SU-DHL-6 (cell line): Measurements from ENCODE around the gene LRRC4C.

Experiments used
- H2AFZ ChIP-seq: fragments of 200-600 bp; sonication (generic); 2 replicates; pipeline ENCODE4 v1.6.1; 2014; ENCODE audit warnings: low read depth, mild to moderate bottlenecking, moderate library complexity, mixed read lengths, antibody characterized with exemption, low read length; ENCODE audit not compliant: severe bottlenecking
- H3F3A ChIP-seq: fragments of 200-600 bp; shearing (Covaris generic); 2 replicates; pipeline ENCODE4 v1.6.0; 2016; ENCODE audit warnings: antibody characterized with exemption, mild to moderate bottlenecking; ENCODE audit not compliant: insufficient read depth
- H3K27ac ChIP-seq: fragments of 200-600 bp; sonication (generic); 2 replicates; pipeline ENCODE4 v1.5.1; 2016; ENCODE audit warnings: low read depth, mild to moderate bottlenecking, low read length, moderate library complexity, mixed read lengths
- H3K27me3 ChIP-seq: fragments of 200-600 bp; sonication (generic), shearing (Covaris generic); 2 replicates; pipeline ENCODE4 v1.6.0; 2014; ENCODE audit warnings: mild to moderate bottlenecking, low read length
- H3K36me3 ChIP-seq: fragments of 200-600 bp; sonication (generic); 2 replicates; pipeline ENCODE4 v1.6.1; 2014; ENCODE audit warnings: mild to moderate bottlenecking, low read length, mixed read lengths
- H3K4me2 ChIP-seq: fragments of 300-600, 200-600 bp; shearing (Covaris generic), sonication (generic); 2 replicates; pipeline ENCODE4 v1.6.0; 2014; ENCODE audit warnings: low read length, low read depth, mild to moderate bottlenecking; ENCODE audit not compliant: poor library complexity, severe bottlenecking
- H3K4me3 ChIP-seq: fragments of 200-600 bp; sonication (generic); 2 replicates; pipeline ENCODE4 v1.5.1; 2014; ENCODE audit warnings: antibody characterized with exemption, low read length, mild to moderate bottlenecking, mixed read lengths; ENCODE audit not compliant: insufficient read depth, poor library complexity, severe bottlenecking
- H3K79me2 ChIP-seq: fragments of 200-600 bp; sonication (generic); 2 replicates; pipeline ENCODE4 v1.6.1; 2014; ENCODE audit warnings: mild to moderate bottlenecking, low read length, moderate library complexity; ENCODE audit not compliant: insufficient read depth
- H3K9ac ChIP-seq: fragments of 200-600 bp; sonication (generic); 2 replicates; pipeline ENCODE4 v1.7.0; 2014; ENCODE audit warnings: mild to moderate bottlenecking, low read length
- H3K9me2 ChIP-seq: fragments of 200-600 bp; sonication (generic); replicated peaks from 2 replicates; pipeline ENCODE4 v1.6.1; 2014; ENCODE audit warnings: low read length; ENCODE audit not compliant: insufficient read depth
- H3K9me3 ChIP-seq: fragments of 200-600 bp; sonication (generic); 2 replicates; pipeline ENCODE4 v1.6.1; 2014; ENCODE audit warnings: low read length, mixed read lengths; ENCODE audit not compliant: insufficient read depth
- H4K20me1 ChIP-seq: fragments of 200-600 bp; sonication (generic); 2 replicates; pipeline ENCODE4 v1.6.1; 2014; ENCODE audit warnings: low read depth, mild to moderate bottlenecking, antibody characterized with exemption, low read length, moderate library complexity, mixed read lengths
- CTCF ChIP-seq: fragments of 200-600 bp; sonication (generic); IDR thresholded peaks from one replicate; pipeline ENCODE4 v1.5.1; 2017; ENCODE audit warnings: antibody characterized with exemption, mild to moderate bottlenecking, low read length, moderate library complexity; ENCODE audit not compliant: insufficient read depth, poor library complexity, severe bottlenecking
- EZH2phosphoT487 ChIP-seq: fragments of 200-600 bp; sonication (generic), shearing (Covaris generic); conservative IDR thresholded peaks from 2 replicates; pipeline ENCODE4 v1.6.1; 2018; ENCODE audit warnings: mild to moderate bottlenecking, antibody characterized with exemption, low read length, moderate library complexity, mixed read lengths

LRRC4C gene

GRCh38 chr11:40686765-40687164 is 772.7 kb downstream of the LRRC4C start:
- no peaks in the 10 kb centered on the region for H3F3A ChIP-seq
- H3K36me3 ChIP-seq: no peaks in the 10 kb centered on the region
- no peaks in the 10 kb centered on the region for H3K9me3 ChIP-seq
- no peak overlapping the region for H3K4me2 ChIP-seq
- H3K27me3 ChIP-seq: no peaks in the 10 kb centered on the region
- no peak overlapping the region for H3K27ac ChIP-seq
- H3K79me2 ChIP-seq: no peaks in the 10 kb centered on the region
- TF ChIP-seq CTCF: no peak
- TF ChIP-seq EZH2phosphoT487: no peak
- H2AFZ ChIP-seq: no peak overlapping the region
- H3K9ac ChIP-seq: no peak overlapping the region
- H3K9me2 ChIP-seq: no peaks in the 10 kb centered on the region
- H3K4me3 ChIP-seq: no peak overlapping the region
- no peaks in the 10 kb centered on the region for H4K20me1 ChIP-seq

GRCh38 chr11:40683010-40683409 is 776.4 kb downstream of the LRRC4C start:
- H3K9me3 ChIP-seq: no peaks in the 10 kb centered on the region
- no peak overlapping the region for H3K9ac ChIP-seq
- no peaks in the 10 kb centered on the region for H3K27me3 ChIP-seq
- no peaks in the 10 kb centered on the region for H3K36me3 ChIP-seq
- no peaks in the 10 kb centered on the region for H3K79me2 ChIP-seq
- no peak overlapping the region for H3K4me2 ChIP-seq
- H3K4me3 ChIP-seq: no peak overlapping the region
- H3K27ac ChIP-seq: no peak overlapping the region
- H3K9me2 ChIP-seq: no peaks in the 10 kb centered on the region
- H4K20me1 ChIP-seq: no peaks in the 10 kb centered on the region
- no peaks in the 10 kb centered on the region for H3F3A ChIP-seq
- no peak for TF ChIP-seq EZH2phosphoT487
- TF ChIP-seq CTCF: no peak
- no peak overlapping the region for H2AFZ ChIP-seq

GRCh38 chr11:40679276-40679675 is 780.2 kb downstream of the LRRC4C start:
- TF ChIP-seq EZH2phosphoT487 (no peak), CTCF (no peak)
- Histone ChIP-seq H3K4me2 (no peak overlapping the region), H3F3A (no peaks in the 10 kb centered on the region), H3K79me2 (no peaks in the 10 kb centered on the region), H3K9me3 (no peaks in the 10 kb centered on the region), H3K9ac (no peak overlapping the region), H2AFZ (no peak overlapping the region), H3K36me3 (no peaks in the 10 kb centered on the region), H3K4me3 (no peak overlapping the region), H3K9me2 (no peaks in the 10 kb centered on the region), H4K20me1 (no peaks in the 10 kb centered on the region), H3K27ac (no peak overlapping the region), H3K27me3 (no peaks in the 10 kb centered on the region)
